ENCODE results near the gene CTNNBL1. TPM values are rescaled to one million over a fixed set of nuclear protein-coding genes. Genes with fewer than 3 reads are reported as not detected.
"Not testable (repeated sequence)": the region's sequence is repeated elsewhere in the genome, so short reads cannot be mapped to it uniquely, and the experiment has no call there.

Gene CTNNBL1
- total and polyA plus RNA-seq, 11 donors, result 22.6 to 68.9 (median 50.5) TPM

DNA sequence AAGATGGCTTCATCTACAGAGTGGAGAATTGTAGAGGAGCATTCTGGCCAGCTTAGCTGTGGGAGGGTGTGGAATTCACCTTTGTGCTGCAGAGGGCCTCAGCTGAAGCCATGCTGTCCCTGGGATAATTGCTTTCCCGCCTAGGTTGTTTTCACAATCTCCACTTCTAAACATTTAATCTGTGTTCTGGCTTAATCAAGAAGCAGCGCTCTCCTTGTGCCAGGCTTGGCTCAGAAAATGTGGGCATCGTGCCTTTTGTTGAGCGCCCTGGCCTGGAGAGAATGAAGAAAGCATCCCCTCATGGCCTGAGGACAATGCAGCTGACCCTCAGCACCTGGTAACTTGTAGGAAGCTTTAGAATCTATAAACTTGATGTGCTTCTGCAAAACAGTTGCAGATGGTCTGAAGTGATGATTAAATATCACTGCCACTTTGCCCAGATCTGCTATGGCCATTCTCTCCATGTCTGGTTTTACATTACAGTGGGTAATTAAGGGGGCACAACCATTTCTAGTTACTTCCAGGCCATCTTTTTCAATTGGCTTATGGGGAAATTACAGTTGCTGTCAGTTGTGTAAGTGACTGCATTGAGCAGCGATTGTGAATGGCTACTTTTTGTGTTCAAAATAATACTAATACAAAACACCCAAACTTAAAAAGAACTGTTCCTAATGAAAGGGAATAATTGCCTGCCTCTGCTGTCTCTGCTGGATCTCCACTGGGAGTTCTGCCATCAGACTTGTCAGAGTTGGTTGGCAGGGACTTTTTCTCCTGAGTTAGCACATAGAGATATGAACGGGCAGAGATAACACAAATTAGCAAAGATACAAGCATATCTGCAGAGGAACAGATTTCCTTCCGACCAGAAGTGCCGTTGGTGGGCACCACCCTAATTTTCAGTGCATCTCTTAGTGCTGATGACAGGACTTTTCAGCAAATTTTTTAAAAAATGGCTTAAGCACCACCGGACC, 18.4 kb downstream of the CTNNBL1 start:
- TF ChIP-seq, protein P1, sequence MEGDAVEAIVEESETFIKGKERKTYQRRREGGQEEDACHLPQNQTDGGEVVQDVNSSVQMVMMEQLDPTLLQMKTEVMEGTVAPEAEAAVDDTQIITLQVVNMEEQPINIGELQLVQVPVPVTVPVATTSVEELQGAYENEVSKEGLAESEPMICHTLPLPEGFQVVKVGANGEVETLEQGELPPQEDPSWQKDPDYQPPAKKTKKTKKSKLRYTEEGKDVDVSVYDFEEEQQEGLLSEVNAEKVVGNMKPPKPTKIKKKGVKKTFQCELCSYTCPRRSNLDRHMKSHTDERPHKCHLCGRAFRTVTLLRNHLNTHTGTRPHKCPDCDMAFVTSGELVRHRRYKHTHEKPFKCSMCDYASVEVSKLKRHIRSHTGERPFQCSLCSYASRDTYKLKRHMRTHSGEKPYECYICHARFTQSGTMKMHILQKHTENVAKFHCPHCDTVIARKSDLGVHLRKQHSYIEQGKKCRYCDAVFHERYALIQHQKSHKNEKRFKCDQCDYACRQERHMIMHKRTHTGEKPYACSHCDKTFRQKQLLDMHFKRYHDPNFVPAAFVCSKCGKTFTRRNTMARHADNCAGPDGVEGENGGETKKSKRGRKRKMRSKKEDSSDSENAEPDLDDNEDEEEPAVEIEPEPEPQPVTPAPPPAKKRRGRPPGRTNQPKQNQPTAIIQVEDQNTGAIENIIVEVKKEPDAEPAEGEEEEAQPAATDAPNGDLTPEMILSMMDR (IDR thresholded peaks at IDR 0.05), result peak in 2 of 12 donors; percentile 10 to 15
- no peak for TF ChIP-seq POLR2A (IDR thresholded peaks at IDR 0.05)
- H3K4me3 ChIP-seq, result no peak overlapping the region
- H3K9me3 ChIP-seq, result peaks cover 0 to 1% (median 0%) of the 10 kb centered on the region in 12 donors
- peaks cover 0 to 54% (median 32%) of the 10 kb centered on the region in 12 donors for H3K4me1 ChIP-seq
- peak overlapping the region in 11 of 12 donors; percentile 11 to 79 (median 39) for H3K27ac ChIP-seq
- intact Hi-C loops (cut with DNase I), result no loop called here
- no peaks in the 10 kb centered on the region for H3K36me3 ChIP-seq
- WGBS, 4 donors, result 41 to 45% (median 43%) methylated on average over 9 of the region's 9 CpGs
- H3K27me3 ChIP-seq, result no peaks in the 10 kb centered on the region
- peak in 4 of 5 donors; percentile 30 to 55 (median 39) for DNase-seq
- peak; percentile 77 to 89 (median 84) for ATAC-seq

DNA sequence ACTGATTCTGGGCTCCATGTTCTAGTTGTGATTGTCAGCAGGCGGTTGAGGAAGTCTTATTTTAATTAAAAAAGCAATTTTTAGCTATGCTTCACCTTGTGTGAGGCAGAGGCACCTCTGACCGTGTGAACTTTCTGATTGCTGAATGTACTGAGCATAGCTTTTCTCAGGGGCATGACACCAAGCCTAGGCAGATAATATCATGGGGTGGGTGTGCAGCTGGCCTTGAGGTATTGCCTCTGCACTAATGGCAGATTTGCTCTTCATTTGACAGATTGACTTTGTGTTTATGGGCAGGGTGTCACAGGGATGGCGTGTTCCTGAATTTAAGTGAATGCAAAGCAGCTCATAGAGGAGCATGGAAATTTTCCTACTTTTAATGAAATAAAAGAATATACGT, 19.6 kb downstream of the CTNNBL1 start:
- Histone ChIP-seq H3K4me1 (peaks cover 0 to 54% (median 32%) of the 10 kb centered on the region in 12 donors), H3K27me3 (no peaks in the 10 kb centered on the region), H3K4me3 (no peak overlapping the region), H3K36me3 (no peaks in the 10 kb centered on the region), H3K27ac (no peak overlapping the region), H3K9me3 (no peaks in the 10 kb centered on the region)
- intact Hi-C loops (cut with DNase I), result no loop called here
- TF ChIP-seq, protein P1 (IDR thresholded peaks at IDR 0.05), result no peak
- no peak for TF ChIP-seq POLR2A (IDR thresholded peaks at IDR 0.05)
- ATAC-seq (no peak), DNase-seq (no peak)
- 91 to 96% (median 95%) methylated on average over 4 of the region's 4 CpGs for WGBS, 4 donors

DNA sequence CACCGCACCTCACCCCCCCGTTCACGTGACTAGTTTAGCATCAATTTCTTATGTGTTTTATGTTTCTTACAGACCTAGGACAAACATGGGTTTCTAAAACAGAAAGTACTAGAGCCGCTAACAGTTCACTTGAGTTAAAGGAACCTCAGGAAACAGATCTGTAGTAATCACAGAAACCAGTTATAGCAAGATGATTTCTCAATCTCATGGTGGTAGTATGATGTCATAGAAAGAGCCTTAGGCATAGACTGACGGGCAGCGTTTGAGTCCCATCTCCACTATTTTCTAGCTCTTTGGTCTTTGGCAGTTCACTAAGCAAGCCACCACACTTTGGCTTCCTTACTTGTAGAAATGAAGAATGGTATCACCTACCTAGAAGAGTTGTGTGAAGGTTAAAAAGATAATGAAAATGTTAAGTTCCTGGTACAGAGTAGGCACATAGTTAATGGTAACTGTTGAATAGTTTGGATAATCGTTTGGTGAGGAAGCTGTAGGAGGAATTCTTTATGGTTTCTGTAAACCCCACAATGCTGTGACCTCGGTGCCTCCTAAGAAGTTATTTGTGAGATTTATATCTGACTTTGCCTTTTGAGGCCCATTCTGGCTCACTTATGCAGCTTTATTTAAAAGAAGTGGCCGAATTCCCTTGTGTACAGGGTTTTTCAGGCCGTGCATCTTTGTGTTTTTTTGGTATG, 21.3 kb downstream of the CTNNBL1 start:
- no peaks in the 10 kb centered on the region for H3K9me3 ChIP-seq
- no peaks in the 10 kb centered on the region for H3K27me3 ChIP-seq
- peaks cover 0 to 50% (median 30%) of the 10 kb centered on the region in 12 donors for H3K4me1 ChIP-seq
- H3K36me3 ChIP-seq, result no peaks in the 10 kb centered on the region
- DNase-seq (no peak), ATAC-seq (peak in 1 of 4 donors; percentile 25)
- TF ChIP-seq, protein P1 (IDR thresholded peaks at IDR 0.05), result no peak
- no peak for TF ChIP-seq POLR2A (IDR thresholded peaks at IDR 0.05)
- intact Hi-C loops (cut with DNase I), result no loop called here
- no peak overlapping the region for H3K4me3 ChIP-seq
- 78 to 83% (median 82%) methylated on average over 10 of the region's 10 CpGs for WGBS, 4 donors
- peak overlapping the region in 1 of 12 donors; percentile 42 for H3K27ac ChIP-seq

DNA sequence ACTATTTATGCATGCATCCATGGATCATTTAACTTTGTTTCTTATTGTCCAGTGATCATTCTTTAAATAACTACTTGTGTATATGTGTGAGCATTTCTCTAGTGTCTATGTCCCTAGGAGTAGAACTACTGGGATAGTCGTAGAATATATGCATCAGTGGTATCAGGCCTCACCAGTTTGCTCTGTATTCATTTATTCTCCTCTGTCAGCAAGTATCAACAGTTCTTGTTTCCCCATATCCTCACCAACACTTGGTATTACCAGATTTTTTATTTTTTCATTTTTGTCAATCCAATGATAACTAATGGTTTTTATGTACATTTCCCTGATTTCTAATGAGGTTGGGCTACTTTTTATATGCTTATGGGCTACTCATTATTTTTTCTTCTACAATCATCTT, 27.9 kb downstream of the CTNNBL1 start:
- intact Hi-C loops (cut with DNase I), result no loop called here
- Histone ChIP-seq H3K36me3 (no peaks in the 10 kb centered on the region), H3K4me3 (no peak overlapping the region), H3K27me3 (no peaks in the 10 kb centered on the region), H3K27ac (no peak overlapping the region), H3K4me1 (peaks cover 0 to 14% (median 9%) of the 10 kb centered on the region in 12 donors), H3K9me3 (peaks cover 0 to 13% (median 2%) of the 10 kb centered on the region in 12 donors)
- no peak for ATAC-seq
- TF ChIP-seq POLR2A (IDR thresholded peaks at IDR 0.05), result no peak
- TF ChIP-seq, protein P1 (IDR thresholded peaks at IDR 0.05), result no peak
- no peak for DNase-seq
- WGBS, 4 donors, result 94 to 98% (median 97%) methylated on average over 1 of the region's 1 CpG

DNA sequence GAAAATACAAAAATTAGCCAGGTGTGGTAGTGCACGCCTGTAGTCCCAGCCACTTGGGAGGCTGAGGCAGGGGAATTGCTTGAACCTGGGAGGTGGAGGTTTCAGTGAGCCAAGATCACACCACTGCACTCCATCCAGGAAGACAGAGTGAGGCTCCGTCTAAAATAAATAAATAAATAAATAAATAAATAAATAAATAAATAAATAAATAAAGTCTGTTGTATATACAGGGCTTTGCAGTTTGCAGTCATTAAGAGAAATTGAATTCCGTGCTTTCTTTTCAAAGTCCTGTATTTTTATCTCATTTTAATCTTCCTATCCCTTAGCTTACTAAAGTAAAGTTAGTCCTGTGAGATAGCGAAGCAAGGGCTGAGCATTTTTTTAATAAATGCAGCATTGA, 28.5 kb downstream of the CTNNBL1 start:
- H3K27me3 ChIP-seq; intact Hi-C loops (cut with DNase I); H3K36me3 ChIP-seq; H3K4me3 ChIP-seq; H3K27ac ChIP-seq; DNase-seq; ATAC-seq: not testable (repeated sequence)
- WGBS, 4 donors, result 96 to 99% (median 97%) methylated on average over 4 of the region's 4 CpGs
- Histone ChIP-seq H3K9me3 (peaks cover 0 to 13% (median 2%) of the 10 kb centered on the region in 12 donors), H3K4me1 (peaks cover 0 to 19% (median 14%) of the 10 kb centered on the region in 12 donors)

Measured in heart left ventricle (tissue), 16 donors.